Activated CD4-positive, CD25-positive, alpha-beta regulatory T cell treated with anti-CD3 and anti-CD28 coated beads, Interleukin-2, amount 50 U/mL, for 24 hours (primary cell): ENCODE measurements around the gene DRD5.
"Not testable (repeated sequence)": the region's sequence is repeated elsewhere in the genome, so short reads cannot be mapped to it uniquely, and the experiment has no call there.

Experiments
- ATAC-seq, 2 donors: fragments of 150-1000 bp; cut with Tn5 transposase; one replicate each; pipeline ENCODE4 v1.10.0; 2021; ENCODE audit warnings: mild to moderate bottlenecking in 1 of 2, moderate library complexity in 1 of 2

The DRD5 gene

DNA sequence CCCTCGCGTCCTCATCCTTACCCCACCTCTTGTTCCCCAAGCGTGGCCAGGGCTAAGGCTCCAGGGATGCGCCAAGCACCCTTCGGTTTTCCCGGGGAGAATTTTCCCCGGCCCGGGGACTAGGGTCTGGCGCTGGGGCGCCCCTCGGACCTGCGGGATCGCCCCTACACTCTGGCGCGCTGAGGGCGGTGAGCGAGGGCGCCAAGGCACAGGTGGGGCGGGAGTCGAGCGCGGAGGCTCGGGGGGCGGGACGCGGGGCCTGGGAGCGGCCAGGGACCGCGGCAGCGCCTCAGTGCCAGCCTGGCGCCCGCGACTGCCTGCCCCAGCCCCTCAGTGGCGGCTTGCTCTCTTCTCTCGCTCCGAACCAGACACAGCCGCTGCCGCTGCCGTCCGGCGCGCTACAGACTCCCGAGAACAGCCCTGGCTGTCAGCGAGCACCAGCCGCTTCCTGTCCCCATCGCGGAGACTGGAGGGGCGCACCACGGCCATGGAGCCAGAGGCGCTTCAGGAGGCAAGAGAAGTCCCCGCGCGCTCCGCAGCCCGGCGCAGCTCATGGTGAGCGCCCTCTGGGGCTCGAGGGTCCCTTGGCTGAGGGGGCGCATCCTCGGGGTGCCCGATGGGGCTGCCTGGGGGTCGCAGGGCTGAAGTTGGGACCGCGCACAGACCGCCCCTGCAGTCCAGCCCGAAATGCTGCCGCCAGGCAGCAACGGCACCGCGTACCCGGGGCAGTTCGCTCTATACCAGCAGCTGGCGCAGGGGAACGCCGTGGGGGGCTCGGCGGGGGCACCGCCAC lies at the start of gene DRD5:
Gene DRD5, plus strand, starts transcription at position 292 of the 793 bp plus-strand sequence. Its CDS starts 396 bp downstream, at position 688.
- ATAC-seq, result no peak

DNA sequence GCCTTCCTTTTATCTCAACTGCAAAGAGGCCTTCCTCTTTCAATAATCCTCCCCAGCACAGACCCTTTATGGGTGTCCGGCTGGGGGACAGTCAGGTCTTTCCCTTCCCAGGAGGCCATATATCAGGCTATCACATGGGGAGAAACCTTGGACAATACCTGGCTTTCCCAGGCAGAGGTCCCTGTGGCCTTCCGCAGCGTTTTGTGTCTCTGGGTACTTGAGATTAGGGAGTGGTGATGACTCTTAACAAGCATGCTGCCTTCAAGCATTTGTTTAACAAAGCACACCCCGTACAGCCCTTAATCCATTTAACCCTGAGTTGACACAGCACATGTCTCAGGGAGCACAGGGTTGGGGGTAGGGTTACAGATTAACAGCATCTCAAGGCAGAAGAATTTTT lies 49.2 kb upstream of the DRD5 start:
- not testable (repeated sequence) for ATAC-seq

DNA sequence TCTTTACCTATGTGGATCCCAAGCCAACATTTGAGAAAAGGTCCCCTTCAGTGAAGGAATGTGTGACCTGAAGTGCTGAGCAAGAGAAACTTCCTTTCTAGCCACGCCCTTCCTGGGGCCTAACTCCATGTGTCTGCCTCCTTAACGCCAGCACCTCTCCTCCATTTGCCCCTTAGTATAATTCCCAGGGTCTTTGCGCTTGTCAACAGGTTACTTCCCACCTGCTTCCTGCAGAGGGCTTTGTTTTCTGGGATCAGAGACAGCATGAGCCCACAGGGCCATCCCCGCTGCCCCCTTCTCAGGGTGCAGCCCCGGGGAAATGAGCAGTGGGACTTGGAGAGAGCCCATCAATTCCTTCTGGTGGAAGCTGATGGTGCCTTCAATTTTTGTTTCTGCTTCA lies 45.9 kb upstream of the DRD5 start:
- ATAC-seq, result no peak

GRCh38 chr4:9737280-9737679 lies 44.2 kb upstream of the DRD5 start:
- not testable (repeated sequence) for ATAC-seq

GRCh38 chr4:9743789-9744188 lies 37.6 kb upstream of the DRD5 start:
- not testable (repeated sequence) for ATAC-seq

DNA sequence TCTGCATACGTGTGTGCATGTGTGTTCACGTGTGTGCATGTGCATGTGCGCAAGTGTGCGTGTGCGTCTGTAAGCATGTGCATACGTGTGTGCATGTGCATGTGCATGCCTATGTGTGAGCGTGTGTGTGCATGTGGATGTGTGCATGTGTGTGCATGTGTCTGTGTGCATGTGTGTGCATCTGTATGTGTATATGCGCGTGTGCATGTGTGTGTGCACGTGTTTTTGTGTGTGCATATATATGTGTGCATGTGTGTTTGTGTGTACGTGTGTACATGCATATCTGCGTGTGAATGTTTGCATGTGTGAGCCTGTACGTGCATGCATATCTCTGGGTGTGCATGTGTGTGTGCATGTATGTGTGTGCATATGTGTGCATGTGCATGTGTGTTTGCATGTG lies 35.7 kb upstream of the DRD5 start:
- ATAC-seq, result no peak

DNA sequence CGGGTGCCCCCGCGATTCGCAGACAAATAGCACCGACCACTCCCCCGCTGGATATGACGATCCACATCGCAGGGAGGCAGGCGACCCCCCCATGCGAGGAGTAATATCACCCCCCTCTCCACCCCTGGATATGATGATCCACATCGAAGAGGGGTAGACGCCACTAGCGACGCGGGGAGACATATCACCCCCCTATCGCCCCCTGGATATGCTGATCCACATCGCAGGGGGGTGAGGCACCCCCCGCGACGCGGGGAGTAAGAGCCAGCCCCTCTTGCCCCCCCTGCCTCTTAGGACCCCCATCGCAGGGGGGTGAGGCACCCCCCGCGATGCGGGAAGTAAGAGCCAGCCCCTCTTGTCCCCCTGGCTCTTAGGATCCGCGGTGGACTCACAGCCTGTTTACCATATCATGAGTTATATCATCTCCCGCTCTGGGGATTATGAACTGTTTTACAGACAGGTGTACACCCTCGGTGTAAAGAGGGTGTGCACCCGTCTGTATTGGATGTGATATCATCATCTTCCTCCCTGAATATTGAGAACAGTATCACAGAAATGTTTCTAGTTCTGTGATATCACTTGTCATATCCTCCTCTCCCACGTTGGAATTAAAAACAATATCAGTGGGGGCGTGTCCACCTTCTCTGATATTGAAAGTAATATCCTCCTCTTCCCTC lies 22.7 kb upstream of the DRD5 start:
- ATAC-seq, result no peak

DNA sequence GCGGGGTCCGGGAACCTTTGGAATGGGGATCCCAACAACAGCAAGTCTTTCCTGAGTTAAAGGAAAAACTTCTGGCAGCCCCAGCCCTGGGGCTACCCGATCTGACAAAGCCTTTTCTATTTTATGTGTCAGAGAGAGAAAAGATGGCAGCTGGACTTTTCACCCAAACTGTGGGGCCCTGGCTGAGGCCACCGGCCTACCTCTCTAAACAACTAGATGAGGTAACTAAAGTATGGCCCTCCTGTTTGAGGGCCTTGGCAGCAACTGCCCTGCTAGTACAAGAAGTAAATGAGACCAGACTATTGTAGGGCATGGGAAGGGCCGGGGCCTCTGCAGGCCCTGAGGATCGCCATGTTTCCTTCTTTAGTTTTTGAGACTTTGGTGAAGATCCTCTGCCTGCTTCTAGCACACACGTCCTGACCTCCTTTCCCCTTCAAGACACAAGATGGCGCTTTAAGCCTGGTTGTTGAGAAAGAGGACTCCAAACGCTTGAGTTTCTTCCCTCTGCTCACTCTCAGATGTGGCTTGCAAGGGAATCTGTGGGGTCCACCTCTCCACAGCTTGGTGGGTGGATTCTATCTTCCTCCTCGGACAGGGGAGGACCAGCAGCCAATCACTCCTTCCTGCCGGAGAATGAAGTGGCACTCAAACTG lies 18.5 kb upstream of the DRD5 start:
- ATAC-seq, result no peak

- no peak for ATAC-seq
Observed at GRCh38 chr4:9764155-9764696, 17.2 kb upstream of the DRD5 start.

DNA sequence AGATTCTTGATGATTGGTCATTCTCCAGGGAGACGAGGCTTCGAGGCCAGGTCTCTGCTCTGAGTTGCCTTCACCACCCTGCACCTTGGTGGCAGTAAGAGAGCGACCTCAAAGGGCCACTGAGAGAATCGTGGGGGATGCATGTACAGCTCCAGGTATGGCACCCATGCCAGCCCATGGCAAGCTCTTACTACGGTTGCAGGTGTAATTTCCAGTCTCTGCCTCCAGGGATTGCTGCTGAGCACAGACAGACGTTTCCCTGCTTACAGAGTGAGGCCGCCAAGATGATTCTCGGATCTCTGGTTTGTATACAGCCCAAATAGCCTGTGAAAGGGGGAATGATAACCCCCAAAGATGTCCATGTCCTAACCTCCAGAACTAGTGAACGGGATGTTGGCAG lies 16.3 kb upstream of the DRD5 start:
- no peak for ATAC-seq

DNA sequence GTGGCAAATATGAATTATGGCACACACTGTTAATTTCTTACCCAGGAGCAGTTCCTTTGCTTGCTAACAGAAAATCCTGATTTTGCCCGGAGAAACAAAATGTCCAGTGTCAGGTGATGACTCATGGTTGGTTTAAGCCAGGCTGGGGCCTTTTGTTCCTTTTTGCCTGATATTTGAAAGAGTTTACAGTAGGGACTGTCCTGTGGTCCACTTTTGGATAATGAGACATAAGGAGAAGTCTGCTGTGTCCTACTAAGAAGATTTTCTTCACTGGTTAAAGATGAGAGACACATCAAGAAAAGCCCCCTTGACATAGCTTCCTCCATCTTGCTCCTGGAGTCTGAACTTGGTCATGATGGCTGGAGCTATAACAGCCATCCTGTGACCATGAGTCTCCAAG lies 12.1 kb upstream of the DRD5 start:
- ATAC-seq, result no peak

DNA sequence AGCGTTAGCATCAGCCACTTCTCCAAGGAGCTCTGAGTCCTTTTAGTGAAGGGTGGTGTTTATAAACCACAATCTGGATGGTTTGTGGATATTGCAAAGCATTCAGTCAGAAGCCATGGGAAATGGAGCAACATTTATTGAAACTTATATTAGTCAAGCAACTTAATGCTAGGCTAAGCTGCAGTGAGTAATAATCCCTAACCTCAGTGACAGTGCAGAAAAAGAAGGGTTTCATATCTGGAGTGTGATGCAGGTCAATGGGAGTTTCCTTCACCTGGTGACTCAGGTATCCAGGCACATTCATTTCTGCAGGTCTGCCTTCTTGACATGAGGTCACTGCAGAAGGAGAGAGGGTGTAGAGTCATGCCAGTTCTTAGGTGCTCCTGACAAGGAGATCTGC lies 10.4 kb upstream of the DRD5 start:
- no peak for ATAC-seq

- no peak for ATAC-seq
Observed at GRCh38 chr4:9773471-9773870, 8.0 kb upstream of the DRD5 start.

DNA sequence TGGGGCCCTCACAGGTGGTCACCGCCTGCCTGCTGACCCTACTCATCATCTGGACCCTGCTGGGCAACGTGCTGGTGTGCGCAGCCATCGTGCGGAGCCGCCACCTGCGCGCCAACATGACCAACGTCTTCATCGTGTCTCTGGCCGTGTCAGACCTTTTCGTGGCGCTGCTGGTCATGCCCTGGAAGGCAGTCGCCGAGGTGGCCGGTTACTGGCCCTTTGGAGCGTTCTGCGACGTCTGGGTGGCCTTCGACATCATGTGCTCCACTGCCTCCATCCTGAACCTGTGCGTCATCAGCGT lies 652 bp downstream of the DRD5 start:
- no peak for ATAC-seq

DNA sequence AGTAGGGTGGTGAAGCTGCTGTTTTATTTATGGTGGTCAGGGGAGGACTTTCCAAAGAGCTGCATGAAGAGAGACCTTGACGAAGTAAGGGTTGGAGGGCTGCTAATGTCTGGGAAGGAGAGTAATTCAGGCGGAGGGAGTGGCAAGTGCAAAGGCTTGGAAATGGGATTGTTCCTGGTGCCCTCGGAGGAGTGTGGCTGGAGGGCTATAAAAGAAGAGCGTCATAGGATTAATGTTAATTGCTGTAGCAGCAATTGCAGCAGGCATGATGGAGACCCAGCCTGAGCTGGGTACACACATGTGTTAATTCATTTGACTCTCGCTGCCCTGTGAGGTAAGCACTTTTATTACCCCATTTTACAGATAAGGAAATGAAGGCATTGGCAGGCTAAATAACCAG lies 4.5 kb downstream of the DRD5 start:
- ATAC-seq, result not testable (repeated sequence)

- no peak for ATAC-seq
Observed at GRCh38 chr4:9792381-9792780, 10.9 kb downstream of the DRD5 start.

DNA sequence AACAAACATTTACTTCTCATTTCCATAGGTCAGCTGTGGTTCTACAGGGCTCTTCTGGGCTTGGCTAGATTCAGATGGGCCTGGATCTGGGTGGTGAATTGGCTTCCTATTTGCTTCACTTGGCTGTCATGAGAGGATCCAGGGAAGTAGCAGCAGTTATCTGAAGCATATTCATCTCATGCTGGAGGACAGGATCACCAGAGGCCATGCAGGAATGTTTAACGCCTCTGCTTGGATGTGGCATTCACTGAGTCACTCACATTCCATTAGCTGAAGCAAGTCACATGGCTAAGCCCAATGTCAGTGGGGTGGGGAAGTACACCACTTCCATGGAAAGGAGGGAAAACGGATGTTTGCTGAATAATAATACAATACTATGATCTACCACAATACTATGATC lies 15.2 kb downstream of the DRD5 start:
- not testable (repeated sequence) for ATAC-seq

DNA sequence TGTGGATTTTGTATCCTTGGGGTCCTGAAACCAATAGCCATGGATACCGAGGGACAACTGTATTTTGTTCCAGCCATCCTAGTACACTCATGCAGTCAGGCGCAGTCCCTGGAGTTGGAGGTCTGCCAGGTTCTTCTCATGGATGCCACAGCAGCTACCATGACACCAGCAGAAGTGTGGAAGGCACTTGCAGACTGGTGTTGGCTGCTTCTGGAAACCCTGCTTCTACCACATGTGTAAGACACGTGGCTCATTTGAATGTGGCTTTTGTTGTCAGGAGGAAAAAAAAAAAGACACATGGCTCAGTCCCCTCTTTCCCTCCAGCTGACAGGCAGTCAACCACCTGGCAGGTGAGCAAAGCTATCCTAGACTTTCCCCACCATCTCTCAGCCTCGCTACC lies 19.4 kb downstream of the DRD5 start:
- ATAC-seq, result no peak

- ATAC-seq, result no peak
Observed at GRCh38 chr4:9804918-9805317, 23.5 kb downstream of the DRD5 start.

- ATAC-seq, result no peak
Observed at GRCh38 chr4:9808077-9808476, 26.6 kb downstream of the DRD5 start.

DNA sequence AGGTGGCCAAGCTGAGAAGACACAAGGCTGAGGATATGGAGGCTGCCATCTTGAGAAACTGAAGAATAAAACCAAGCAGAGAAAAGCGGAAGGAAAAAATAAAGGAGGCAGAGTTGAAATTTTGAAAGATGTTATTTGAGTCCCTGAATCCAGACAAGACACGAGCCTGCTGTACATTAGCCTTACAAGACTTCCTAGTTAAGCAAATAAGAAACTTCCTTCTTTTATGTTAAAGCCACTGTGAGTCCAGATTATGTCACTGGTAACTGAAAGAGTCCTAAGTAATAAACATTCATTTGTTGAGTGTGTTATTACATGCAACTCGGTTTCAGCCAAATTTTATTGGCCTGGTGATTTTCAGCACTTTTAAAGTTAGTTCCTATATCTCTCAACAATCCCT lies 30.4 kb downstream of the DRD5 start:
- ATAC-seq, result no peak

GRCh38 chr4:9812501-9813340 lies 31.3 kb downstream of the DRD5 start:
- ATAC-seq, result no peak

- ATAC-seq, result no peak
Observed at GRCh38 chr4:9816285-9816684, 34.9 kb downstream of the DRD5 start.
